ENCODE results near the gene TTC3. TPM values are rescaled to one million over a fixed set of nuclear protein-coding genes. Genes with fewer than 3 reads are reported as not detected.

The TTC3 gene
- total RNA-seq, 1 donor from 2014 or later = 203 TPM

DNA sequence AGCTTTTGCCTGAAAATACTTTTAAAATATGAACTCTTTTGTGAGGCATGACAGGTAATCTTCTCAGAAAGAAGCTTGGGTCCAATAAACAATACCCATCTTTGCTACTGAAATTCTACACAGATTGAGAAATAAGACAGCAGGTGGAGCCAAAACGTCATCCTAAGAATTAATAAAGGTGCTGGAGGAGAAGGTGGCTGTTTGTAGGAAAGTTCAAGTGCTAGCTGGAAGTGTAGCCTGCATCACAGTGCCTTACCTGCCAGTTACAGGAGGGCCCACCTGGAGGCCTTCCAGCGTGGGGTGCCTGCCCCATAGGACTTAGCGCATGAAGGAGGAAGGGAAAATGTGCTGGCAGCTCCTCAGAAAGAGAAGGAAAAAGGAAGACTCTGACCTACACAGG lies 93.7 kb downstream of the TTC3 start:
- Mint-ChIP-seq H3K9me3 (no peaks in the 10 kb centered on the region), H3K4me1 (ENCODE audit: unreplicated experiment) (no peaks in the 10 kb centered on the region), H3K36me3 (peaks cover 20% of the 10 kb centered on the region), H3K27ac (peak overlapping the region; percentile 17), H3K27me3 (no peaks in the 10 kb centered on the region), H3K4me3 (no peak overlapping the region)
- DNase-seq (ENCODE audit: extremely low spot score, unreplicated experiment) = no peak
- TF ChIP-seq, protein P1, sequence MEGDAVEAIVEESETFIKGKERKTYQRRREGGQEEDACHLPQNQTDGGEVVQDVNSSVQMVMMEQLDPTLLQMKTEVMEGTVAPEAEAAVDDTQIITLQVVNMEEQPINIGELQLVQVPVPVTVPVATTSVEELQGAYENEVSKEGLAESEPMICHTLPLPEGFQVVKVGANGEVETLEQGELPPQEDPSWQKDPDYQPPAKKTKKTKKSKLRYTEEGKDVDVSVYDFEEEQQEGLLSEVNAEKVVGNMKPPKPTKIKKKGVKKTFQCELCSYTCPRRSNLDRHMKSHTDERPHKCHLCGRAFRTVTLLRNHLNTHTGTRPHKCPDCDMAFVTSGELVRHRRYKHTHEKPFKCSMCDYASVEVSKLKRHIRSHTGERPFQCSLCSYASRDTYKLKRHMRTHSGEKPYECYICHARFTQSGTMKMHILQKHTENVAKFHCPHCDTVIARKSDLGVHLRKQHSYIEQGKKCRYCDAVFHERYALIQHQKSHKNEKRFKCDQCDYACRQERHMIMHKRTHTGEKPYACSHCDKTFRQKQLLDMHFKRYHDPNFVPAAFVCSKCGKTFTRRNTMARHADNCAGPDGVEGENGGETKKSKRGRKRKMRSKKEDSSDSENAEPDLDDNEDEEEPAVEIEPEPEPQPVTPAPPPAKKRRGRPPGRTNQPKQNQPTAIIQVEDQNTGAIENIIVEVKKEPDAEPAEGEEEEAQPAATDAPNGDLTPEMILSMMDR (conservative IDR thresholded peaks at IDR 0.05) = peak; percentile 46

DNA sequence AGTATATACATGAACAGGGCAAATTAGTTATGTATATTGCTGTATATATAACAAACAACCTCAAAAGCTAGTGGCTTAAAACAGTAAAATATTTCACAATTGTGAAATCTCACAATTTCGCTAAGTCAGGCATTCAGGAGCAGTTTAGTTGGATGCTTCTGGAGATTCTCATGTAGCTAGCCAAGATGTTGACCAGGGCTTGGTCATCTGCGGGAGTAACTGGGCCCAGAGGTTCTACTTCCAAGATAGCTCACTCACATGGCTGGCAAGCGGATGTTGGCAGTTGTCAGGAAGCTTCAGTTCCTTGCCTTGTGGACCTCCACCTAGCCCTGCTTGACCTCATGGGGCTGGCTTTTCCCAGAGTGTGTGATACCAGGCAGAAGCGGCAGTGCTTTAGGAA lies 95.6 kb downstream of the TTC3 start:
- Mint-ChIP-seq H3K27me3 (no peaks in the 10 kb centered on the region), H3K36me3 (peaks cover 28% of the 10 kb centered on the region), H3K4me3 (no peak overlapping the region), H3K4me1 (ENCODE audit: unreplicated experiment) (no peaks in the 10 kb centered on the region), H3K9me3 (no peaks in the 10 kb centered on the region), H3K27ac (no peak overlapping the region)
- TF ChIP-seq, protein P1 (conservative IDR thresholded peaks at IDR 0.05) = no peak
- no peak for DNase-seq (ENCODE audit: extremely low spot score, unreplicated experiment)

DNA sequence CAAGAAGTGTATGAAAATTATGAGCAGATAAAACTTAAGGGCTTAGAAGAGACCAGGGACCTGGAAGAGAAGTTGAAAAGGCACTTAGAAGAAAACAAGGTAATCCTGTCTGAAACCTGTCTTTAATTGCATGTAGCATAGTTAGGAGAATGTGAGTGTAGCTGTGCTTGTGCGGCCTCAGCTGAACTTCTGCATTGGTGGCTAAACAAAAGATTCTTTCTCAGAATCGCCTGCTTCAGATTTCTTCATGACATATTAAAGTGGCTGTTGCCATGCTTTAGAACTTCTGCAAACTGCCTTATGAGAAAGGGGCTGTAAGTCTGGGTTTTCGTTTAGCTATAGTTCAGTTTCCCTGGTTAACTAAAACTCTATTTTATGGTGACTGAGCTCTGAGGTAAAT lies 99.6 kb downstream of the TTC3 start:
- Mint-ChIP-seq H3K27ac (no peak overlapping the region), H3K4me3 (no peak overlapping the region), H3K27me3 (no peaks in the 10 kb centered on the region), H3K9me3 (no peaks in the 10 kb centered on the region), H3K36me3 (peaks cover 34% of the 10 kb centered on the region), H3K4me1 (ENCODE audit: unreplicated experiment) (no peaks in the 10 kb centered on the region)
- DNase-seq (ENCODE audit: extremely low spot score, unreplicated experiment) = no peak
- TF ChIP-seq, protein P1 (conservative IDR thresholded peaks at IDR 0.05) = no peak

DNA sequence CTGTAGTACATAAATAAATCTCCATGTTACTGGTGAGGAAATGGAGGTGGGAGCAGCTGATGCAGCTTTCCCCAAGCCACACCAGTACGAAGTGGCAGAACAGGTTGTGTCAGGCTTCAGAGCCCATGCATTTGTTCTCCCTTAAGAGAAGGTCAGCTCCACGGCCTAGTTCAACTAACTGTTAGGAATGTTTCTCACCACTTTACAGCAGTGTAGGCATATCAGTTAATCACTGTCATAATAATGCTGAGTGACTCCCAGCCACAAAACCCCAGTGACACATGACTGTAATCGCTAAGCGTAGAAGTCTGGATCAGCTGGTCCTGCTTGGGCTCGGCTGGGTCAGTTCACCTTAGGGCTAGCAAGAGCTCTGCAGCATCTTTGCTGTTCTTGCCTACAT lies 103.7 kb downstream of the TTC3 start:
- DNase-seq (ENCODE audit: extremely low spot score, unreplicated experiment) = no peak
- Mint-ChIP-seq H3K36me3 (peaks cover 50% of the 10 kb centered on the region), H3K4me3 (no peak overlapping the region), H3K27ac (peak overlapping the region; percentile 67), H3K4me1 (ENCODE audit: unreplicated experiment) (no peaks in the 10 kb centered on the region), H3K9me3 (no peaks in the 10 kb centered on the region), H3K27me3 (no peaks in the 10 kb centered on the region)
- TF ChIP-seq, protein P1 (conservative IDR thresholded peaks at IDR 0.05) = no peak

DNA sequence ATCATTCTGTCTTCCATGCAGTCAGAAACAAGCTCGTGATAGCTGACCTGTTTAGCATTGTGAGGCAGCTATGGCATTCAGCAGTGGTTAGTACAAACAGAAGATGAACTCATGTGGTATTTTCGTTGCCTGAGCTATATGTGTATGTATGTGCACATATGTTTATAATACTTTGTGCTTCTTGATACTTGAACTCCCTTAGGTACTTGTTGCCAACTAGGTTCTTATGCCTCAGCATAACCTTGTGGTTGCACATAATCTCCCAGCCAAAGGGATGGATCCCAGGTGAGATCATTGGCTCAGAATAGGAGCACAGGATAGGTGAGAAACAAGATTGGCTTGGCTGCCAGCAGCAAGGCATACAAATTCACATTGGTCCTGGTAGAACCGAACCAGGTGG lies 108.0 kb downstream of the TTC3 start:
- H3K4me1 Mint-ChIP-seq (ENCODE audit: unreplicated experiment) = no peaks in the 10 kb centered on the region
- peaks cover 53% of the 10 kb centered on the region for H3K36me3 Mint-ChIP-seq
- no peaks in the 10 kb centered on the region for H3K27me3 Mint-ChIP-seq
- no peak overlapping the region for H3K27ac Mint-ChIP-seq
- no peak for DNase-seq (ENCODE audit: extremely low spot score, unreplicated experiment)
- TF ChIP-seq, protein P1 (conservative IDR thresholded peaks at IDR 0.05) = no peak
- H3K4me3 Mint-ChIP-seq = no peak overlapping the region
- H3K9me3 Mint-ChIP-seq = no peaks in the 10 kb centered on the region

DNA sequence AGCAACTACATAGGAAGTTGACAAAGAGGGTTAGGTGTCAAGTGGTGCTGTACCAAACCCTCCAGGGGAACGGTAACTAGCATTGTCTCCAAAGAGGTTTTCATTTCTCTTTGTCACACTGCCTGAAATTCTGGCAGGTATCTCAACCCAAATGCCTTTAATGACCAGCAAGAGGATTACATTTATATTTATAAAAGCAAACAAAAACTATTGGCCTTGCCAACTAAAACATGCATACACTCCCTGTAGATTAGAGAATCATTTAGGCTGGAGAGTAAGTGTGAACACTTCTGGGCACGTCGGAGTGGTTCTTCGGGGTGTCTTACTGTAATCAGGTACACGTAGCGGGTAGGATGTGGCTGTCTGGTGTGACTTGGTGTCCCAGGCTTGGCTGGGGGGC lies 109.2 kb downstream of the TTC3 start:
- no peak overlapping the region for H3K27ac Mint-ChIP-seq
- no peak overlapping the region for H3K4me3 Mint-ChIP-seq
- DNase-seq (ENCODE audit: extremely low spot score, unreplicated experiment) = no peak
- H3K4me1 Mint-ChIP-seq (ENCODE audit: unreplicated experiment) = no peaks in the 10 kb centered on the region
- peaks cover 54% of the 10 kb centered on the region for H3K36me3 Mint-ChIP-seq
- H3K9me3 Mint-ChIP-seq = no peaks in the 10 kb centered on the region
- TF ChIP-seq, protein P1 (conservative IDR thresholded peaks at IDR 0.05) = no peak
- H3K27me3 Mint-ChIP-seq = no peaks in the 10 kb centered on the region

Data from type B pancreatic cell (in vitro differentiated cells).